Measurements from ENCODE around the gene GABRR1.

GRCh38 chr6:89198235-89198634 lies 18.9 kb downstream of the GABRR1 start:
- TF ChIP-seq POLR2AphosphoS5 (IDR thresholded peaks at IDR 0.05; ENCODE audit: low read depth, low read length): no peak
- no peak for TF ChIP-seq CTCF (IDR thresholded peaks at IDR 0.05 in 2 of 3, conservative IDR thresholded peaks at IDR 0.05 in 1 of 3; ENCODE audit: borderline replicate concordance in 1 of 3, insufficient read depth in 1 of 3, low read depth in 2 of 3, low read length in 2 of 3)
- no peak for TF ChIP-seq ZNF274 (IDR thresholded peaks at IDR 0.05; ENCODE audit: low read depth, low read length)
- no peak for TF ChIP-seq ZFX (IDR thresholded peaks at IDR 0.05)
- TF ChIP-seq CEBPB (IDR thresholded peaks at IDR 0.05; ENCODE audit: low read depth): no peak
- TF ChIP-seq EZH2 (IDR thresholded peaks at IDR 0.05): no peak
- no peak for TF ChIP-seq POLR2A (IDR thresholded peaks at IDR 0.05; ENCODE audit: borderline replicate concordance, extremely low read depth, insufficient read depth, insufficient read length)
- no peak for TF ChIP-seq MAX (IDR thresholded peaks at IDR 0.05)
- no peak for TF ChIP-seq JUND (IDR thresholded peaks at IDR 0.05)

All from HCT116 (cell line).